ENCODE measurements around the gene OPCML. TPM values are rescaled to one million over a fixed set of nuclear protein-coding genes. Genes with fewer than 3 reads are reported as not detected.

OPCML gene
- total RNA-seq, 1 experiment from 2014 or later: not detected

DNA sequence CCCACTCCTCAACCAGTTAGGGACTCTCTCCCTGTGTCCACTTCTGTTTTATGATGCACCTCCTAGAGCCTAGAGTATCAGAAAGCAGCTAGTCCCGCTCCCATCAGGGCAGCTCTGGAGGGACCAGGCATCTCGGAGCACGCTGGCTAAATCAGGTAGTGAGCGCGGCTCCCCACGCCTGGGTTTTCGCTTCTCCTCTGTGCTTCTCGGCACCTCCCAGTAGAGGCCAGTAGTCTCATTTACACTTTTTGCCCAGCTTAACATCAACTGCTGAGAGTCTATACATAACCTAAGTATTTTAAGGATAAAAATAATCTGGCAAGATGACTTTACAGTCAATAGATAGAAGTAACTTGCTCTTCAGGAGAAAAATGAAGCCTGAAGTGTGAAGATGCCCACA is 473.8 kb downstream of the OPCML start:
- Mint-ChIP-seq H3K4me1 (ENCODE audit: low read depth, unreplicated experiment) (no peaks in the 10 kb centered on the region), H3K27ac (ENCODE audit: unreplicated experiment) (no peak overlapping the region), H3K9me3 (ENCODE audit: unreplicated experiment) (no peaks in the 10 kb centered on the region), H3K27me3 (ENCODE audit: insufficient read depth, unreplicated experiment) (peaks cover 7% of the 10 kb centered on the region), H3K4me3 (ENCODE audit: unreplicated experiment) (no peak overlapping the region), H3K36me3 (ENCODE audit: insufficient read depth, unreplicated experiment) (no peaks in the 10 kb centered on the region)
- TF ChIP-seq, protein P1, sequence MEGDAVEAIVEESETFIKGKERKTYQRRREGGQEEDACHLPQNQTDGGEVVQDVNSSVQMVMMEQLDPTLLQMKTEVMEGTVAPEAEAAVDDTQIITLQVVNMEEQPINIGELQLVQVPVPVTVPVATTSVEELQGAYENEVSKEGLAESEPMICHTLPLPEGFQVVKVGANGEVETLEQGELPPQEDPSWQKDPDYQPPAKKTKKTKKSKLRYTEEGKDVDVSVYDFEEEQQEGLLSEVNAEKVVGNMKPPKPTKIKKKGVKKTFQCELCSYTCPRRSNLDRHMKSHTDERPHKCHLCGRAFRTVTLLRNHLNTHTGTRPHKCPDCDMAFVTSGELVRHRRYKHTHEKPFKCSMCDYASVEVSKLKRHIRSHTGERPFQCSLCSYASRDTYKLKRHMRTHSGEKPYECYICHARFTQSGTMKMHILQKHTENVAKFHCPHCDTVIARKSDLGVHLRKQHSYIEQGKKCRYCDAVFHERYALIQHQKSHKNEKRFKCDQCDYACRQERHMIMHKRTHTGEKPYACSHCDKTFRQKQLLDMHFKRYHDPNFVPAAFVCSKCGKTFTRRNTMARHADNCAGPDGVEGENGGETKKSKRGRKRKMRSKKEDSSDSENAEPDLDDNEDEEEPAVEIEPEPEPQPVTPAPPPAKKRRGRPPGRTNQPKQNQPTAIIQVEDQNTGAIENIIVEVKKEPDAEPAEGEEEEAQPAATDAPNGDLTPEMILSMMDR (IDR thresholded peaks at IDR 0.05; ENCODE audit: insufficient read depth in 1 of 2, low read depth in 1 of 2, low read length in 1 of 2, severe bottlenecking in 1 of 2, unreplicated experiment in 1 of 2): no peak
- Histone ChIP-seq H3K4me3 (ENCODE audit: low read depth, low read length) (no peak overlapping the region), H3K27me3 (replicated peaks; ENCODE audit: control insufficient read depth, insufficient read depth, low read length) (no peaks in the 10 kb centered on the region), H3K4me1 (no peaks in the 10 kb centered on the region), H3K36me3 (ENCODE audit: control insufficient read depth, insufficient read depth, low read length) (no peaks in the 10 kb centered on the region), H3K9me3 (peaks cover 9% of the 10 kb centered on the region)
- intact Hi-C loops (cut with micrococcal nuclease; ENCODE audit: unreplicated experiment): no loop called here
- ChIA-PET CTCF (no interaction called here), POLR2A (interaction anchor here (0.6 kb wide), 1 partner anchor 1196 kb away, joined by 10 read pairs; no protein-coding TSS in a partner anchor)
- DNase-seq: no peak
- BruUV-seq (replicated peaks): no TSS peak

DNA sequence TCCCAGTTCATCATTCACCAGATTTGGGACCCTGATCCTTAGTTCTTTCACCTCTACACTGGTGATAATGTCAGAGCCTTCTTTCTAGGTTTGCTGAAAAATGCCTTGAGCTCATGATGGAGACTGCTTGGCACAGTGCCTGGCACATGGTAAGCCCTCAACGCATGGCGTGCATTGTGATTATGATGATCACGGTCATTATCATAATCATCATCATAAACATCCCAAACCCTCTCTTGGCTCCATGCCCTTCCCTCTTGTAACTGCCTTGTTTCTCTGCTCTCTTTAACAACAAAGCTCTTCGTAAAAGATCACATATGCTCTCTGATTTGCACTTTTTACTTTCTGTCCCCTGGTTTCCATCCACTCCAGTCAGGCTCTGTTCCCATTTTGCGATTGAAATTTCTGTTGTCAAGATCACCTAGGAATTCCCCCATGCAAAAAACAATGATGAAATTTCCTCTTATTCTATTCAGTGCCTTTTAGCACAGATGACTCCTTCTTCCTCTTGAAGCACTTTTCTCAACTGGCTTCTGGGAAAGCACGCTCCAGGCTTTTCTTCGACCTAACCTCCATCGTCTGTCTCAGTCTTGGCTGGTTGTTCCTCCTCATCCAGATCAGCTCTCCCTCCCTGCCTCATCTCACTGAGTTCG is 479.1 kb downstream of the OPCML start:
- peaks cover 9% of the 10 kb centered on the region for H3K9me3 ChIP-seq
- Mint-ChIP-seq H3K36me3 (ENCODE audit: insufficient read depth, unreplicated experiment) (no peaks in the 10 kb centered on the region), H3K4me3 (ENCODE audit: unreplicated experiment) (no peak overlapping the region), H3K27ac (ENCODE audit: unreplicated experiment) (no peak overlapping the region), H3K4me1 (ENCODE audit: low read depth, unreplicated experiment) (no peaks in the 10 kb centered on the region), H3K27me3 (ENCODE audit: insufficient read depth, unreplicated experiment) (peaks cover 13% of the 10 kb centered on the region), H3K9me3 (ENCODE audit: unreplicated experiment) (no peaks in the 10 kb centered on the region)
- no peak overlapping the region for H3K4me3 ChIP-seq (ENCODE audit: low read depth, low read length)
- ChIA-PET CTCF (no interaction called here), POLR2A (no interaction called here)
- no peak for DNase-seq
- H3K36me3 ChIP-seq (ENCODE audit: control insufficient read depth, insufficient read depth, low read length): no peaks in the 10 kb centered on the region
- TF ChIP-seq, protein P1 (IDR thresholded peaks at IDR 0.05; ENCODE audit: insufficient read depth in 1 of 2, low read depth in 1 of 2, low read length in 1 of 2, severe bottlenecking in 1 of 2, unreplicated experiment in 1 of 2): no peak
- no peaks in the 10 kb centered on the region for H3K27me3 ChIP-seq (replicated peaks; ENCODE audit: control insufficient read depth, insufficient read depth, low read length)
- H3K4me1 ChIP-seq: no peaks in the 10 kb centered on the region
- intact Hi-C loops (cut with micrococcal nuclease; ENCODE audit: unreplicated experiment): no loop called here
- BruUV-seq (replicated peaks): no TSS peak

DNA sequence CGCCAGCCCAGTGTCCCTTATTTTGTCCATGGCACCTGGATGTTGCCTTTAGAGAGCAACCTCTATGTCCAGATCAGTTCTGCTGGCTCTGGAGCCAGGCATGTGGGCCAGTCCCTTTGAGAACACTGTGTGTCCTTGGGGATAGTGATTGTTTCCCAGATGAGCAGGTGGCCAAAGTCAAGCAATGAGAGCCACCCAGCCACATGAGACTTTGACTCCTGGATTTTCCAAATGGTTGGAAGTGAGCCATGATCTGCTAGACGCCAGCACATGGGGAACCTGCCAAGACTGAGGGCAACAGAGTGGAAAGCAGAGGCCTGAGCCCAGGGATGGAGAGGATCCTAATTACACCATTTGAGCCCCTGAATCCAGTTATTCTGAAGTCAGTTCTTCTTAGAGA is 479.8 kb downstream of the OPCML start:
- H3K27me3 ChIP-seq (replicated peaks; ENCODE audit: control insufficient read depth, insufficient read depth, low read length): no peaks in the 10 kb centered on the region
- no peaks in the 10 kb centered on the region for H3K4me1 ChIP-seq
- ChIA-PET CTCF (no interaction called here), POLR2A (no interaction called here)
- H3K4me3 Mint-ChIP-seq (ENCODE audit: unreplicated experiment): no peak overlapping the region
- H3K36me3 ChIP-seq (ENCODE audit: control insufficient read depth, insufficient read depth, low read length): no peaks in the 10 kb centered on the region
- no peaks in the 10 kb centered on the region for H3K4me1 Mint-ChIP-seq (ENCODE audit: low read depth, unreplicated experiment)
- TF ChIP-seq, protein P1 (IDR thresholded peaks at IDR 0.05; ENCODE audit: insufficient read depth in 1 of 2, low read depth in 1 of 2, low read length in 1 of 2, severe bottlenecking in 1 of 2, unreplicated experiment in 1 of 2): no peak
- H3K9me3 Mint-ChIP-seq (ENCODE audit: unreplicated experiment): no peaks in the 10 kb centered on the region
- no TSS peak for BruUV-seq (replicated peaks)
- intact Hi-C loops (cut with micrococcal nuclease; ENCODE audit: unreplicated experiment): no loop called here
- peaks cover 13% of the 10 kb centered on the region for H3K27me3 Mint-ChIP-seq (ENCODE audit: insufficient read depth, unreplicated experiment)
- no peaks in the 10 kb centered on the region for H3K36me3 Mint-ChIP-seq (ENCODE audit: insufficient read depth, unreplicated experiment)
- H3K27ac Mint-ChIP-seq (ENCODE audit: unreplicated experiment): no peak overlapping the region
- peaks cover 9% of the 10 kb centered on the region for H3K9me3 ChIP-seq
- DNase-seq: no peak
- H3K4me3 ChIP-seq (ENCODE audit: low read depth, low read length): no peak overlapping the region
